ENCODE measurements around the gene SCTR. TPM values are rescaled to one million over a fixed set of nuclear protein-coding genes. Genes with fewer than 3 reads are reported as not detected.

SCTR gene
- total RNA-seq, 2 experiments from 2014 or later, result not detected

Other genes starting within 250 kb of the SCTR start
- 10 to 100 TPM; 10.5 to 11.5 TPM for gene C2orf76, start 157.6 kb downstream of the SCTR start, total RNA-seq
- 100 to 1,000 TPM; 149 to 150 TPM for gene DBI, start 157.5 kb downstream of the SCTR start, total RNA-seq
- gene TMEM37, start 92.6 kb downstream of the SCTR start, total RNA-seq, result not detected
- gene CFAP221, start 20.0 kb upstream of the SCTR start, total RNA-seq, result not detected
- 10 to 100 TPM; 13.5 to 14.9 TPM for gene TMEM177, start 154.7 kb upstream of the SCTR start, total RNA-seq
- gene PTPN4, start 235.4 kb upstream of the SCTR start, total RNA-seq, result 10 to 100 TPM; 29.4 to 31.6 TPM